Globus pallidus (tissue), 1 donor: ENCODE results near the gene NUTF2.
A peak's percentile ranks its signal among the peaks of the same experiment; 100 is the strongest.
"Not testable (repeated sequence)": the region's sequence is repeated elsewhere in the genome, so short reads cannot be mapped to it uniquely, and the experiment has no call there.

Experiments
- DNase-seq: peaks from one replicate; pipeline ENCODE4 v3.0.0-alpha.2; 2015; ENCODE audit warnings: low spot score

NUTF2 gene

GRCh38 chr16:67846320-67847063, at the start of gene NUTF2:
Gene NUTF2, plus strand, starts transcription at chr16:67846933. Its CDS starts 18,198 bp downstream, at chr16:67865131.
- DNase-seq: peak; percentile 95

- DNase-seq: no peak
Observed at GRCh38 chr16:67800338-67800926, 46.3 kb upstream of the NUTF2 start.

- no peak for DNase-seq
Observed at GRCh38 chr16:67801241-67801640, 45.5 kb upstream of the NUTF2 start.

- no peak for DNase-seq
Observed at GRCh38 chr16:67801883-67802282, 44.9 kb upstream of the NUTF2 start.

GRCh38 chr16:67803894-67804293, 42.8 kb upstream of the NUTF2 start:
- DNase-seq: no peak

GRCh38 chr16:67804853-67805542, 41.7 kb upstream of the NUTF2 start:
- no peak for DNase-seq

GRCh38 chr16:67805718-67806427, 40.9 kb upstream of the NUTF2 start:
- no peak for DNase-seq

GRCh38 chr16:67806428-67807147, 40.1 kb upstream of the NUTF2 start, which contains the start of the genes RANBP10 and TSNAXIP1:
Gene RANBP10, minus strand, starts transcription at chr16:67806560. Its CDS starts 24 bp downstream, at chr16:67806536.
Gene TSNAXIP1, plus strand, starts transcription at chr16:67806889. Its CDS starts 261 bp downstream, at chr16:67807150.
- DNase-seq: peak; percentile 100

GRCh38 chr16:67807148-67807682, 39.5 kb upstream of the NUTF2 start:
- DNase-seq: no peak

- no peak for DNase-seq
Observed at GRCh38 chr16:67811899-67812298, 34.8 kb upstream of the NUTF2 start.

- no peak for DNase-seq
Observed at GRCh38 chr16:67814567-67814966, 32.2 kb upstream of the NUTF2 start.

GRCh38 chr16:67820608-67821259, 26.0 kb upstream of the NUTF2 start:
- no peak for DNase-seq

GRCh38 chr16:67822511-67822910, 24.2 kb upstream of the NUTF2 start:
- DNase-seq: no peak

GRCh38 chr16:67825119-67825518, 21.6 kb upstream of the NUTF2 start:
- DNase-seq: no peak

- no peak for DNase-seq
Observed at GRCh38 chr16:67825906-67826305, 20.8 kb upstream of the NUTF2 start.

- DNase-seq: no peak
Observed at GRCh38 chr16:67828651-67829050, 18.1 kb upstream of the NUTF2 start.

GRCh38 chr16:67833030-67833414, 13.7 kb upstream of the NUTF2 start:
- DNase-seq: no peak

- DNase-seq: peak; percentile 86
Observed at GRCh38 chr16:67833415-67834241, 13.1 kb upstream of the NUTF2 start.

- no peak for DNase-seq
Observed at GRCh38 chr16:67834242-67834614, 12.5 kb upstream of the NUTF2 start.

- not testable (repeated sequence) for DNase-seq
Observed at GRCh38 chr16:67837190-67837589, 9.5 kb upstream of the NUTF2 start.
